SIG-M5 treated with dmso at 0.1 percent for 504 hours (cell line): Measurements from ENCODE around the gene SAG.

Experiments used
- DNase-seq: peaks from one replicate; lab custom pipeline; 2025; ENCODE audit not compliant: unreplicated experiment; lab: John Stamatoyannopoulos, UW

SAG gene

DNA sequence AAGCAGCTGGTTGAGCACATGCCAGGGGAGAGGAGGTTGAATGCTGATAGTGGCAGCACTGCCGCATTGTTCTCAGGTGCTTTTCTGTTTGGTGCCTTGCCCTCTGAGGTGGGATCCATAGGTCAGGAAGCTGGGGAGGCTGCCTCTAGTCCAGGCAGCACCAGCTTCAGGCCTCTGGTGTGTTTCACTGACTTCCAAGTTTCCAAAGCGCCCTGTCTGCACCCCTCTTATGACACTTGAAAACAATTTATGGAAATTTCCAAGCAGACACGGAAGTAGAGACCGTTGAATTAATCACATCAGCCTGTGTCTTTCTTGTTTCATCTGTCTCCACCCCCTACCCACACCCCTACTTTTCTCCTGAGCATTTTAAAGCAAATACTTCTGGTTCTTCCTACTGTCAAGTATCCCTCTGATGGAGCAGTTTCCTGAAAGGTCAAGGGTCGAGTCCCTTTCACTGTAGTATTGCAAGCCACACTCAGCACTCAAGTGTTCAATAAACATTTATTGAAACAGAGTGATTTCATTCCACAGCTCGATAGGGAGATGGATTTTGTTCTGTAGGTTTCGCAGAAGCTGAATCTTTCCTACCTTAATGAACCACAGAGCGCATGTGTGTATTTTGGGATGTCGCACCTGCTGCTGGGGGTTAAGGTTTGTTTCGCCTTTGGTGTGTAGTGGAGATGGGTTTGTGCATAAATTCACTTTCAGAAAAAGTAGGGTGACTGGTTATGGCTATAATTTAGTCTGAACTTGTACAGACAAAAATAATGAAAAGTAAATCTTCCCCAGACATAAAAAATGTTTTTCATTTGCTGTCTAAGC lies 68.1 kb downstream of the SAG start:
- no peak for DNase-seq

DNA sequence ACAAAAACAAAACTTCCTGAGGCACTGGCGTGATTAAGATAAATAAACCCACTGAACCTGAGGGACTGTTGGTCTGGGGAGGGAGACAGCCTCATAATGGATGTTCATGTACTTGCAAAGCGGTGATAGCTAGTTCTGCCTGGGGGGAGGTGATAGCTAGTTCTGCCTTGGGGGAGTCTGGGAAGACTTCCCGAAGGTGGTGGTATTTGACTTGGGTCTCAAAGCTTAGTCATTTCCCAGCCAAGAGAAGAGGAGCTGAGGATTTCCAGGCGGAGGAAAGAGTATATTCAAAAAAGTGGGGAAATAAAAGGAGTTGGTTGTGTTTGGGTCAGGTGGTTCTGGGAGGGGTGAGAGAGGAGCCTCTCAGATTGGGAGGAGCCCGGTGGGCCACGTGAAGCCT lies 71.4 kb downstream of the SAG start:
- no peak for DNase-seq

DNA sequence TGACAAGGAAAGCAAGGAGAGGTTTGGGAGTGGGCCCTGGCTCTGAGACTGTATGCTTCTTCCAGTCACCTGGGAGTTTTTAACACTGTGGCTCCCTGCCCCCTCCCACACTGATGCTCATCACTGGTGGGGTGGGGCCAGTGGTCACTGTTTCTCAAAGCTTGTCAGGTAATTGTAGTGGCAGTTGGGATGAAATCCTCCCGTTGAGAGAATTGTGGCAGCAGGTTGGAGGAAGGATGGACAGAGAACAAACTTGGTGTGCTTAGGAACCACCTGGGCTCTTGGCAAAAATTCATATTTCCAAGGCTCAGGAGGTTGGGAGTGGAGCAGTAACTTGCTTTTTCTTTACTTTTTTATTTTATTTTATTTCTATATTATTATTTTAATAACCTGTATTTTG lies 71.8 kb downstream of the SAG start:
- no peak for DNase-seq

DNA sequence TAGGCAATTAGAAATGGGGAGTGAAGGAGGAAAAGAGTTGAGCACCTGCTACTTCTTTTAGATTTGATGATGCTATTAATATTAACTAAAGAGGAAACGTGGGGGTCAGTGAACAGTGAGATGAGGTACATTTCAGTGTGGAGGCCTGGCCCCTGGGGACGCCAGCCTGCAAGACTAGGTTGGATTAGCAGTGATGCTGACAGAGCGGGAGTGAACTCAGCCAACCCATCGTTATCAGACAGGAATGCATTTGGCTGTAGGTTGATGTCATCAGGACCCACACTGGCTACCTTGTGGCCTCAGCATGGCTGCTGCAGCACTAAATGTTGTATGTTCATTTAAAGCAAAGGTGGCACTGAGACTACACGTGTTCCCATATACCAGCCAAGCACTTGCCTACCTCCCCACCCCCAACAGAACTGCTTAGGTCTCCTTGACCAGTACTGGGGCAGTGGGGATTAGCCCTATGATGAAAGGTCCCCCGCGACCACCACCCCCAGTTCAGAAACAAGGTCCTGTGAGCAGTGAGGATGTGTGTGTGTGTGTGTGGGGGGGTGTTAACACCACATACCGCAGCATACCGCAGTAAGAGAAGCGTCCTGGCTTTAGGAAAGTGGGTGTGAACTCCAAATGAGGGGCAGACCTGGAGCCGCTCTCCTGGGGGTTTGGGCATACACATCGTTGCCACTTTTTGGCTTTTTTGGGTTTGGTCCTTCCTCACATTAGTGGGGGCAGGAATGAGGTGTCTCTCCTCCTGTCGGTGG lies 72.7 kb downstream of the SAG start:
- no peak for DNase-seq

DNA sequence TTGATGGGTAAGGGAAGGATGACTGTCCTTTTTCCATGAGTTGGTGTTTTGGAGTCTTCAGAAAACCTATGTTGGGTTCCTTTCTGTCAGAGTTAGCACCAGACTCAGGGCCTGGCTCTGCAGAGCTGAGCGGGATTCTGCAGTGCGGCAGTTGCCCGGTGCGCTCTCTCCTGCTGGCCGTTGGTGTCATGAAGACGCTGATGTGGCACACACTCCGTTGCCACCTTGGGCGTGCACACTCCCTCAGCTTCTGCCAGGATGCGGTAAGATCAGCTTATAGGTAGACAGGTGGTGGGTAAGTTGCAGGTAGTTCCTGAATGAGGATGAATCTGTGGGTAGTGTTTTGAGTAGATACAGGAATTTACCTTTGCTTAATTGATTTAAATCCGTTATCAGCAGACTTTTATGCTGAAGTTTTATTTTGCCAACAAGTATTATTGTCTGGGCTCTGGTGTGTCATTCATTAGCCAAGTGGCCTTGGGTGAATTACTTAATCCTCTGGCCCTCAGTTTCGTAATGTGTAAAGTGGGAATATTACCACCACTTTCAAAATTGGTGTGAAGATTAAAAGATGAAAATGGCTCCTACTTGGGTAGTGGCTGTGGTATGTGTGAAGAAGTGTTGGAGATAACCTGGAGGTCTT lies 73.5 kb downstream of the SAG start:
- no peak for DNase-seq

DNA sequence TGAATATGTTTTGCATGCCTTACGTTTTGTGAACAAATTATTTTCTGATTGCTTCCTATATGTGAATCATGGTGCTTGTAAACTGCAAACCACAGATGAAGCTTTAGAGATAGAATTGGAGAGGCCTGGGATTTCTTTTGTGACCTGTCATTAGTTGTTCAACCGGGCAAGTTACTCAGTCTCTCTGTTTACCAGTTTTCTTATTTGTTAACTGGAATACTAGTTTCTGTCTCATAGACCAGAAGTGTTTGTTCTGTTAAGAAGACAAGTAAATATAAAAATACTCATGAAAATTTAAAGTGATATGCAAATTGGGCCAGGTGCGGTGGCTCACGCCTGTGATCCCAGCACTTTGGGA lies 74.0 kb downstream of the SAG start:
- no peak for DNase-seq

DNA sequence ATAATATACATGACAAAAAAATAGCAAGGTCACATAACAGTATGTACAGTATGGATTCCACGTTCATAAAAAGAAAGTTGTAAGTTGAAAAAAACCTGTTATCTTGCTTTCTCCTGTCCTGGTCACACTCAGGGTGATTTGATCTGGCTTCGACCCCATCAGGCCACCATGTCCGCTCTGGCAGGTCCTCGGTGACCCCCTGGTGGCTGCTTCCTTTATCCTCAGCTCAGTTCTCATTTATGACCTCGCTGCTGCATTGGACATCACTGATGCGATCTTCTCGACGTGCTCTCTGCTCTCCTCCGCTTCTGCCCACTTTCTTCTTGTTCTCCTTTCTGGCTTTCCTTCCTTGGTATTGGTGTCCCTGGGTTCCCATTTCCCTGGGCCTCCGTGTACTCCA lies 76.4 kb downstream of the SAG start:
- no peak for DNase-seq

DNA sequence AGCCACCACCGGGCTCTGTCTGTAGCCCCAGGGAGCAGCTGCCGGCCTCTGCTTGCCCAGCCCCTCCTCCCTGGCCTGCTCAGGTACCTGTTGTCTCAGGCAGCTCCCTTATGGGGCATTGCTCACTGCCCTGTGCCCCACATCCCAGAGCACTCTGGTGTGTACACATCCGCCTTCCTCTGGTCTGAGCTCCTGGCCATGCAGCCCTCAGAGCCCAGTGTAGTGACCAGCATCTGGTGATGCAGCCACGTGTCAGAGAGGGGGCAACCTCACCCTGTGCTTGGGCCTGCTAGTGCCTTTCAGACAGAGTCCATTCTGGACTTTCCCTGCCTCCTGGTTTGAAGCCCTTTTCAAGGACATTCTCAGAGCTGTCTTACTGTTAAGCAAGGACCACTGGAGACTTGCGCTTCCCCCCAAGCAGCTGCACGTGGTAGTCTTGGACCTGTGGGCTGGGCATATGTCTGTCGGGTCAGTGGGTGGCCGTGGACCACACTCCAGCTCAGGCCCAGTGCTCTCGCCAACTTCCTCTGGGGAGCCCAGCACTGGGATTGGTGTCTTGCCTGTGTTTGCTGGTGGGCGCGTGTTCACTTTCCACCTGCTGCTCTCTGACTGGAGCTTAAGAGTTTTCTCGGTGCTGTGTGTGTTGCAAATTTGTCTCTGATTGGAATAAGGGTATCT lies 77.3 kb downstream of the SAG start:
- no peak for DNase-seq

DNA sequence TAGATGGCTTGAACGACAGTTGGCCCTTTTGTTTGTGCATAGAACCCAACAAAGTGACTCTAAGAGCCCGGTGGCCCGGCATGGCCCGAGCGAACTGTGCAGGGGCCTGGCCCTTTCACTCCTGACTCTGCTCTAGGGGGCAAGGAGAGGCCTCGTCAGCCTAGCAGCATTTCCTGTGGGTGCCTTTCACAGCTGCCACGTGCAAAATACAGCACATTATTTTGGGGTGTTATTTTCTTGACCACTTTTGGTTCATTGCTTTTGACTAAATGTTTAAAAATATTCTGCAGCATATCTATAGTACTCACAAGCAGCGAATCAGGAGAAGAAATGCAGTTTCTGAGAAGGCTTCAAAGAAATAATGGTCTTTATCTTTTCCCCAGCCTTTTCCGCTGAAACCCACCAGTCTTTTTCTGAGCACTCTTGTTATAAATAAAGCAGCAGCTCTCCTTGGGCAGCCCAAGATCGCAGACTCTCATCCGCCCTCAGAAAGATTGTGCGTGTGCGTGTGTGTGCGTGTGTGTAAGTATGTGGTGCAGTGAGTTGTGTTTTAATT lies 78.0 kb downstream of the SAG start:
- no peak for DNase-seq

DNA sequence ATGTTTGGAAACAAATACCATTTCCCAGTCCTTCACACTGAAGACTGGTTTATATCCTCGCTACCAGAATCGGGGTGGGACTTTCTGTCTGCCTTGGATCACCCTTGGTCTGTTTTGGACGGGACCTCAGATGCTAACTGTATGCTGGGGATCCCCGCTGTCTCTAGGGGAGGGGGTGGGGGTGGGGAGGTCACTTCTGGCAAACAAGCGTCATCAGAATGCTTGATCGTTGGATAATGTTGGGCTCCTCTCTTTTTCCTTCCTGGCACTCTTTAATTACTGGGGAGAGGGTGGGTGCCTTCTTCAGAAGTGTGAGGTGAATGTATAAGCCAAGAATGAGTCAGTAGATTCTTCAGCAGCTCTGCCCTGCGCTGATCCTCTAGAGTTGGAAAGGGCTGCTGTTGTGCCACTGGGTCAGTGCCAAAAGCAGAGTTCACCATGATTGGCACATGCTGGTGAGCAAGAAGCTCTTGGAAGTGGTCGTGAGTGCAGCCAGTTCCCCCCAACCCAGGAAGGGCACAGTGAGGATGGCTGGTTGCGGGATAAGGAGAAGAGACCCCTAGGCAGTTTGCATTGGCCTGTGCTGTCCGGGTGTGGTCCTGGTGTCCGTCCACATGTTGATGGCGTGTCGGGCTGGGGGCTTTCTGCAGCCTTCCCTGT lies 78.9 kb downstream of the SAG start:
- no peak for DNase-seq

DNA sequence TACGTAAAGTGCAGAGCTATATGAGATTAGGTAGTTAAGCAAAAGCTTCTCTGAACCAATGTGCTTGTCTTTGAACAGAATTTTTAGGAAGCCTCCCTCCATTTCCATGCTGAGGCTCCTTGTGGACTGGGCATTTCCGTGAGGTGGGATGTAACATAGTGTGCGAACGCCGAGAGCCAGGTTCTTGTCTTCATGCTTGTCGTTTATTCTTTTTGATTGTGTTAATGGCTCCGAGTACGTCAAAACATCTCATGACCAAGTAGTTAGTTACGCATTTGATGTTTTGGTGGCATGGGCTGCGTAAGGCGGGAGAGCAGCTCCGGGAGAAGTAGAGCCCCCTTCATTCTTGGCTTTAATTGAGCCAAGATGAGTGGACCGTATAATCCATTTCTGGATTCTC lies 79.6 kb downstream of the SAG start:
- no peak for DNase-seq

DNA sequence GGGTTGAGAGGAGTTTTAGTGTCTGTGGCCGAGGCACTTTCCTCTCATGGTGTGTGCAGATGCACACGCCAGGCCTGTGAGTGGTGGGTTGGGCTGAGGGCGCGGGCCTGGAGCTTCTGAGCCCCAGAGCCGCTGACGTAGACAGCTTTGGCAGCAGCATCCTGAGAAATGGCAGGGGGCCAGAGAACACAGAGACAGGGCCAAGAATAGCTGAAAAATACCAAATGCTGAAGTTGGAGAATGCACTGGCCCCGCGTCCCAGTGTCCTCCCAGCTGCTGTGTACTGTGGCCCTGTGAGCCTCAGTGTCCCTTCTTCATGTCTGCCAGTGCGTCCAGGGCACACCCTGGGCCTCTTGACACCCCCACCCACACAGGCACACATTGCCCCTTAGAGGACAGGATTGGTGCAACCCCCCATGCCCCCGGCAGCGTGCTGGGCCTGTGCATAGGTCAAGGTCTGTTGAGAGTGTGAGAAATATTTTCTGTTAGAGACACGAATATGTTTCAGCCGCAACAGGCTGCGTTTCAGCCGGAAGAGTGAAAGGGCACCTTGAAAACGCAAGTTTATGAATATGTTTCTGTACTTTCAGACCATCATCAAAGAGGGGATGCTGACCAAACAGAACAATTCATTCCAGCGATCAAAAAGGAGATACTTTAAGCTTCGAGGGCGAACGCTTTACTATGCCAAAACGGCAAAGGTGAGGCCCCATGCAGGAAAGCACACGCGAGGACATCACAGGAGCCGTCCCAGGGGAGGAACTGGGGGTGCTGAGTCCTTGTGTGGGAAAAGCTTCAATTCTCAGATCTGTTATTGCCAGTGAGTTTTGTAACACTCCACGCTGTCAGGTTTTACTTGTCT lies 80.3 kb downstream of the SAG start:
- DNase-seq = no peak

DNA sequence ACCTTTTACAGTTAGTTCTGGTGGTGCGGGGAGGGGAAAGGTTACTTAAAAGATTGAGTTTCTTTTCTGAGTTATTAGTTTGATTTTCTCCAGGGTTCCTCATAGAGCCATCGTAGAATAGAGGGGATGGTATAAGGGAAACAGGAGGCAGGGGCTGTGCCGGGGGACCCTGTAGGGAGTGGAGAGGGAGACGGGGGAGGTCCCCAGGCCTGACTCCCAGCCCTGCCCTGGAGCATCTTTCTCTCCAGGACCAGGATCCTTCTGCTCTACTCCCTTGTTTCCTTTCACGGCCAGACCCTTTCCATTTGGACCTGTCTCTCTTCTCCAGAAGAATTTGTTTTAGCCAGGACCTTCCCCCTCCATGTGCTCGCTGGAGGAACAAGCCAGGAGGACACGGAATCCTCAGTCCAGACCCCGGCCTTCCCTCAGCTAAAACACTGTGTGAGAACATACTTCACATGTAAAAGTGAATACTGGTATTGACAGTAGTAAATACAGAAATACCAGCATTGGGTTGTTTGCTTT lies 82.0 kb downstream of the SAG start:
- DNase-seq = no peak

DNA sequence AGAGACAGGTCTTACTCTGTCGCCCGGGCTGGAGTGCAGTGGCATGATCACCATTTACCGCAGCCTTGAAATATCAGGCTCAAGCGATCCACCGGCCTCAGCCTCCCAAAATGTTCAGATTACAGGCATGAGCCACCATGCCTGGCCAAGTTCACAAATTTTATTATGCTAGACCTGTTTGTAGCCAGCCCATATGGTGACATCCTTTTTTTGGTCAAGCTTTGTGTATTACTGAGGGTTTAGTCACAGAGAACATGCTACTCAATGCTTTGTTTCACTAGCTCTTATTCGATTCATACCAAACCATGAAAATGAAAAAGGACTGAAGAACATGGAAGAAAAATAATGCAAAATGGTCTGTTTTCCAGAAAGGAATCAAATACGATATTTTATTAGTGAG lies 88.1 kb downstream of the SAG start:
- no peak for DNase-seq
